Superior temporal gyrus (tissue), 1 donor: ENCODE measurements around the gene KRTAP19-4.
"Not testable (repeated sequence)": the region's sequence is repeated elsewhere in the genome, so short reads cannot be mapped to it uniquely, and the experiment has no call there.

Source experiments
- DNase-seq: peaks from one replicate; pipeline ENCODE4 v3.0.0-alpha.2; 2016; ENCODE audit errors: extremely low spot score

The KRTAP19-4 gene, protein sequence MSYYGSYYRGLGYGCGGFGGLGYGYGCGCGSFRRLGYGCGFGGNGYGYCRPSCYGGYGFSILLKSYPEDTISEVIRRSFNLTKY

GRCh38 chr21:30497065-30497464, at the start of gene KRTAP19-4:
Gene KRTAP19-4, minus strand, starts transcription at chr21:30497165. Its CDS starts 55 bp downstream, at chr21:30497110.
- no peak for DNase-seq

- DNase-seq: no peak
Measured at GRCh38 chr21:30541764-30542163, 44.8 kb upstream of the KRTAP19-4 start, which contains the start of gene KRTAP19-6. Gene KRTAP19-6, minus strand, starts transcription at chr21:30541864. Its CDS starts 31 bp downstream, at chr21:30541833.

- no peak for DNase-seq
Measured at GRCh38 chr21:30518876-30519275, 21.9 kb upstream of the KRTAP19-4 start.

DNA sequence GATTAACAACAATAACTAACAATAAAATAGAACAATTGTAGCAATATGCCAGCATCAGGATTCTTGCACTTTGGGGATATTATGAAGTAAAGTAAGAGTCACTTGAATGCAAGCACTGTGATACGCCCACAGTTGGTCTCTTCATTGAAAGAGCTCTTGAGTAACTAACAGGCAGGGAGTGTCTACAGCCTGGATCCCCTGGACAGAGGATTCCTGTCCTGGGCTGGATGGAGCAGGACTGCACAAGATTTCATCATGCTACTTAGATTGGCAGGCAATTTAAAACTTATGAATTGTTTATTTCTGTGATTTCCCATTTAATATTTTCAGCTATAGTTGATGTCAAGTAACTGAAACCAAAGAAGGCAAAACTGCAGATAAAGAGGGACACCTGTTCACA, 18.7 kb upstream of the KRTAP19-4 start:
- DNase-seq: no peak

GRCh38 chr21:30505621-30506205, 8.7 kb upstream of the KRTAP19-4 start:
- DNase-seq: not testable (repeated sequence)

DNA sequence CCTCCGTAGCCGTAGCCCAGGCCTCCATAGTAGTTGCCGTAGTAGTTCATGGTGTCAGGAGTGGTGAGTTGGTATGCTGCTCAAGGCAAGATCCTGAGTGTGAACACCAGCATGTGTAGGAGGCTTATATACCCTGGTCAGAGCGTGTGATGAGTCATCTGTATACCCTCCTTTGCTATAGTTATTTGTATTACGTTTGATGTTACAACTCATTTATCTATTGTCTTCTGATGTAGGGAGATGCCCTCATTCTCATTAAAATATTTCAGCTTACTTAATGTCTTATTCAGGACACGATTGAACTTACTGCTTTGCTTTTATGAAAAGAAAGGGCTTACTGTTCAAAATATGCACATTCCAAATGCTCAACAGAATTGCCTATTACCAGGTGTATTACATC, 5.1 kb upstream of the KRTAP19-4 start, which contains the start of gene KRTAP19-5:
Gene KRTAP19-5 (minus strand): TSS at position 101 of the 400 bp plus-strand sequence. CDS start 51 bp downstream, at position 50.
- no peak for DNase-seq

DNA sequence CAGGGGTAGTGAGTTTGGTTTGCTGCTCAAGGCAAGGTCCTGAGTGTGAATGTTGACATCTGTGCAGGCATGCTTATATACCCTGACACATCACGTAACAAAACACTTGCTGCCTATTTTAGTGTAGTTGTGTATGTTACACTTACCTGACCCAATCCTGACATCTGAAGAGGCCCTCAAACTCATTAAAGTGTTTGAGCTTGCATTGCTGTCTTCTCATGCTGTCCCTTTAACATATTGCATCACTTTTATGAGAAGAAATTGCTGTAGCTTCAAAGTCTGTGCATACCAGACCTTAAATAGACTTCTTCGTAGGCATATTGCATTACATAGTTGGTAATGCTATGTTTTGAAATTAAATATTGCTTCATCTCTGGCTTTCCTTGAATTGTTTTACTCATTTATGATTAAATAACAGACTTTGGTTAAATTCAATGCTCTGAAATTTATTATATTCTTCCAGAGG, 5.0 kb downstream of the KRTAP19-4 start, which contains the start of gene KRTAP19-3:
Gene KRTAP19-3 (minus strand): TSS at position 51 of the 466 bp plus-strand sequence. CDS start 56 bp downstream, outside the sequence.
- no peak for DNase-seq

GRCh38 chr21:30487336-30487735, 9.6 kb downstream of the KRTAP19-4 start, which contains the start of gene KRTAP19-2:
Gene KRTAP19-2, minus strand, starts transcription at chr21:30487436. Its CDS starts 88 bp downstream, at chr21:30487348.
- DNase-seq: no peak

- DNase-seq: no peak
Measured at GRCh38 chr21:30486180-30486579, 10.8 kb downstream of the KRTAP19-4 start.

- DNase-seq: no peak
Measured at GRCh38 chr21:30482130-30482529, 14.8 kb downstream of the KRTAP19-4 start.

DNA sequence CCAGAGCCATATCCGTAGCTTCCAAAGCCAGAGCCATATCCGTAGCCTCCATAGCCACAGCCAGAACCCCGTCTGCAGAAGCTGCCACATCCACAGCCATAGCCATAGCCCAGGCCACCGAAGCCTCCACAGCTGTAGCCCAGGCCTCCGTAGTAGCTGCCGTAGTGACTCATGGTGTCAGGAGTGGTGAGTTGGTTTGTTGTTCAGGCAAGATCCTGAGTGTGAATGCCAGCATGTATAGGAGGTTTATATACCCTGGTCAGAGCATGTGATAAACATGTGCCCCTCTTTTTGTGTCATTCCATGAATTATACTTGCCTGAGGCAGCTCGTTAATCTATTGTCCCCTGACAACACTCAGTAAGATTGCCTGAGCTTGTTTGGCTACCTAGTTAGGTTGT, 16.8 kb downstream of the KRTAP19-4 start, which contains the start of gene KRTAP19-1:
Gene KRTAP19-1 (minus strand): TSS at position 223 of the 400 bp plus-strand sequence. CDS start 50 bp downstream, at position 173.
- DNase-seq: no peak

GRCh38 chr21:30479259-30479658, 17.7 kb downstream of the KRTAP19-4 start:
- no peak for DNase-seq

DNA sequence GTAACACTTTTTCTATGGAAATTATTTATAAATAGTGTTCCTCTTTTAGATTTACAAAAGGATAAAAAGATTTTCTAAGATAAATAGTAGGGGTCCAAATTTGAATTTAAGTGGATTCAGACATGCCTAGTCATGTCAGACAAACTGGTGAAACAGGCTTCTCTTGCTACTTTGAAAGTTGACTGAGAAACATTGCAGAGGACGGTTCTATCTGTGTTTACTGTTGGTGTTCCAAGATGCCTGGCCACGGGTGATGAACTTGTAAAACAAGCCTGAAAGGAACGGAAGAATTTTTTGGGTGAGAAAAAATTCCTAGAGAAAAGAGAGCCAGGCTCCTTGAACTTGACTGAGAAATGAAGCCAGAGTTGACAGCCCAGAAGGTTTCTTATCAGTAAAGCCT, 19.0 kb downstream of the KRTAP19-4 start:
- no peak for DNase-seq

DNA sequence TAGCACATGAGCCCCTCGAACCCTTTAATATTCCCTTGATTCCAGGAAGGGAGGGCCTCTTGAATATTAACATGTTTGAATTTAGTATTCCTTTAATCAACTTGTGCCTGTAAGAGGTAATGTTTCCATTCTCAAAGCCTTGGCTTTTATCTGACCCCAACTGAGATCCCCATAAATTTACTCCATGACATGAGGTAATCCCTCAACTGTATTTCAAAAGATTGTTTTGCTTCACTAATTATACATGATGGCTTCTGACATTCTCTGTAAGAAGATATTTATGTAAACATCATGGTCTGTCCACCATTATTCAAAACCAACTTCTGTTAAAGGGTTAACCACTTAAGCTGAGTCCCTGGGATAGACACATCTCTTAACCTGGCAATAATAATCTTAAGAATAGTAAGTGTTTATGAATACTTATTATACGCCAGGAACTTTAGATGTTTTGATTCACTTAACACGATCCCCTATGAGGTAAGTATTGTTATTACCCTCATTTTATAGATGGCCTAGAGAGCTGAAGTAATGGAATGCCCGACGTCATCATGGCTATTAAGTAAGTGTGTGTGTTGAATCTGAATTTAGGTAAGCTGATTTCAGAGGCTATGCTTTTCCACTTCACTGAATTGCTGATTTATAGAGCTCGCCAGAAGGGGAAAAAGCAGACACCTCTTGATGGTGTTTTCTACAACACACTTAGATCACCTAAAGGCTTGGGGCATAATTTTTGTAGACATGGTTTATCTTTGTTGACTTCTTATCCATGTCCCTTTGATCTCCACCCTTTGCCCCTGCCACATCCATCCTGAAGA, 27.9 kb downstream of the KRTAP19-4 start:
- no peak for DNase-seq

DNA sequence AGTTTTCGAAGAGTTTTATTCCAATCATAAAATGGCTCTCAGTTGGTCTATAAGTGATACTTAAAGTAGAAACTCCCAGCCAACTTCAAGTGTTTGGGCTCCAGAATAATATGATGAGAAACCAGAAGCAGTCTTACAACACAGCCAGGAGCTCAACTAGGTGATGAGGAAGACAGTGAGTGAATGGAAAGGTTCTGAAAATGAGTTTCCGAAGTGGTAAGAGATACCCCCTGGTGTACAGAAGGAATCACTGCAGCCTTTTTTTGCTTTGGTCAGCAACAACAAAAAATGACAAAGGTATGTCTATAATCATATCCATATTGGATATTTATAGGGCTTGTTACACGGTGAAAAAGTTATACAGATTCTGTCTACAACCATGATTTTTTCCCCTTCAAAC, 33.3 kb downstream of the KRTAP19-4 start:
- no peak for DNase-seq

DNA sequence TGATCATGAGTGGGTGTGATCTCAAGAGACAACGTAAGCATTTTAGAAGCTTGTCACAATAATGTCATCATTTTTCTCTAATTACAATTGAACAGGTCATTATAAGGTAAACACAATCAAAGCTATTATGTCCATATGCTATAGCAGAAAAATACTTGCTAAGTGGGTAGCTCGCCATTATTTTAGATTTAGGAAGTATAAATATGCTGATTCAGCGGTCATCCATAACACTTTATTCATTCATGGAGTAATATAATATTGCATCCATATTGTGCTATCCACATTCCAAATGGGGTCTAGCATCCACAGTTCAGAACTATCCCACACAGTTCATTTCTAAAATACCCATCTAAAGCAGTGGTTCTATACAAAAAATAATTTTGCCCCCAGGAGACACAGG, 48.5 kb downstream of the KRTAP19-4 start:
- no peak for DNase-seq

DNA sequence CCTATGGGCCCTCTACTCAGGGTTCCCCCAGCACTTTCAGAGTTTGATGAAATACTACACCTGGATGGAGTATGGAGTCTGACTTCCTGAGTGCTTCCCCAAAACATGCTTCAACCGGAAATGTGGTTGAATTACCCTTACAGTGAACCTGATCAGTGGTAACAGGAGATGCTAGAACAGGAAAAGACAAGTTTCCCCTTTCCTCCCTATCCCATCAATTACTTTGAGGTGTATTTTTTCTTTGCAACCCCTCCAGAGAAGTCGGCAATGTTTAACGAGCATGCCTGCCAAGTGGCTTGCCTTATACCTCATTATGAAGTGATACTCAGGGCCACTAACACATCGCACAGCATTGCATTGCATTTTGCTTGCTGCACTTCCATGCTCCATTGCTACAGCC, 49.9 kb downstream of the KRTAP19-4 start:
- no peak for DNase-seq
